Measurements from ENCODE around the gene SLC37A4. TPM values are rescaled to one million over a fixed set of nuclear protein-coding genes. Genes with fewer than 3 reads are reported as not detected.
A peak's percentile ranks its signal among the peaks of the same experiment; 100 is the strongest.

Gene SLC37A4
- polyA plus RNA-seq, 1 donor (not counting 4 experiments of a cell fraction or from before 2014, with no cell fraction given), result 20.2 TPM

GRCh38 chr11:119055901-119056300 is 25.2 kb upstream of the SLC37A4 start:
- Histone ChIP-seq H2AFZ (ENCODE audit: control insufficient read depth, low read length) (no peak overlapping the region), H4K20me1 (ENCODE audit: control insufficient read depth, extremely low read depth, insufficient read depth, low read length) (peaks cover 4% of the 10 kb centered on the region), H3K79me2 (ENCODE audit: control insufficient read depth, insufficient read depth, low read length) (peaks cover 39% of the 10 kb centered on the region), H3K27me3 (ENCODE audit: control insufficient read depth, extremely low read depth, insufficient read depth, low read length) (no peaks in the 10 kb centered on the region), H3K9me3 (ENCODE audit: control insufficient read depth, low read depth, low read length) (no peaks in the 10 kb centered on the region), H3K36me3 (ENCODE audit: control insufficient read depth in 2 of 2, extremely low read depth in 1 of 2, insufficient read depth in 2 of 2, low read length in 2 of 2) (peaks cover 38 to 43% of the 10 kb centered on the region in 2 experiments), H3K27ac (ENCODE audit: control insufficient read depth, insufficient read depth, low read length) (peak overlapping the region; percentile 77), H3K4me3 (ENCODE audit: control insufficient read depth in 2 of 3, extremely low read depth in 1 of 3, insufficient read depth in 2 of 3, low read depth in 1 of 3, low read length in 3 of 3) (peak overlapping the region; percentile 76 to 92 (median 77)), H3K9ac (ENCODE audit: control insufficient read depth, extremely low read depth, insufficient read depth, low read length) (peak overlapping the region; percentile 87), H3K4me1 (ENCODE audit: control insufficient read depth, extremely low read depth, insufficient read depth, low read length) (peaks cover 16% of the 10 kb centered on the region), H3K4me2 (ENCODE audit: control insufficient read depth, extremely low read depth, insufficient read depth, low read depth, low read length) (peak overlapping the region; percentile 89), H3K9me1 (ENCODE audit: control insufficient read depth, extremely low read depth, insufficient read depth, low read length) (no peaks in the 10 kb centered on the region)
- DNase-seq (ENCODE audit: low read depth, low spot score) (no peak), FAIRE-seq (no peak)
- dilution Hi-C loops (cut with MboI; ENCODE audit: extremely low pct_ligation_motif_present, low sequenced_read_pairs), result no loop called here
- TF ChIP-seq EZH2 (IDR thresholded peaks at IDR 0.05; ENCODE audit: low read length) (no peak), CTCF (optimal IDR thresholded peaks at IDR 0.05 in 1 of 3, IDR thresholded peaks at IDR 0.05 in 1 of 3, conservative IDR thresholded peaks at IDR 0.05 in 1 of 3; ENCODE audit: extremely low read depth in 1 of 3, insufficient read depth in 2 of 3, low read length in 3 of 3) (peak in 1 of 3 experiments; percentile 44)

GRCh38 chr11:119054418-119054817 is 23.7 kb upstream of the SLC37A4 start:
- no peak for FAIRE-seq

More at GRCh38 chr11:119054418-119054817, 23.7 kb upstream of the SLC37A4 start:
- no peak overlapping the region for H3K4me2 ChIP-seq (ENCODE audit: control insufficient read depth, extremely low read depth, insufficient read depth, low read depth, low read length)
- dilution Hi-C loops (cut with MboI; ENCODE audit: extremely low pct_ligation_motif_present, low sequenced_read_pairs), result no loop called here
- no peaks in the 10 kb centered on the region for H3K27me3 ChIP-seq (ENCODE audit: control insufficient read depth, extremely low read depth, insufficient read depth, low read length)
- no peak overlapping the region for H3K27ac ChIP-seq (ENCODE audit: control insufficient read depth, insufficient read depth, low read length)
- peaks cover 46 to 56% of the 10 kb centered on the region in 2 experiments for H3K36me3 ChIP-seq (ENCODE audit: control insufficient read depth in 2 of 2, extremely low read depth in 1 of 2, insufficient read depth in 2 of 2, low read length in 2 of 2)
- H4K20me1 ChIP-seq (ENCODE audit: control insufficient read depth, extremely low read depth, insufficient read depth, low read length), result peaks cover 4% of the 10 kb centered on the region
- no peaks in the 10 kb centered on the region for H3K9me3 ChIP-seq (ENCODE audit: control insufficient read depth, low read depth, low read length)
- DNase-seq (ENCODE audit: low read depth, low spot score), result no peak
- no peak overlapping the region for H2AFZ ChIP-seq (ENCODE audit: control insufficient read depth, low read length)
- peaks cover 16% of the 10 kb centered on the region for H3K4me1 ChIP-seq (ENCODE audit: control insufficient read depth, extremely low read depth, insufficient read depth, low read length)
- H3K9ac ChIP-seq (ENCODE audit: control insufficient read depth, extremely low read depth, insufficient read depth, low read length), result no peak overlapping the region
- H3K79me2 ChIP-seq (ENCODE audit: control insufficient read depth, insufficient read depth, low read length), result peaks cover 39% of the 10 kb centered on the region
- TF ChIP-seq EZH2 (IDR thresholded peaks at IDR 0.05; ENCODE audit: low read length) (no peak), CTCF (optimal IDR thresholded peaks at IDR 0.05 in 1 of 3, IDR thresholded peaks at IDR 0.05 in 1 of 3, conservative IDR thresholded peaks at IDR 0.05 in 1 of 3; ENCODE audit: extremely low read depth in 1 of 3, insufficient read depth in 2 of 3, low read length in 3 of 3) (no peak)
- H3K4me3 ChIP-seq (ENCODE audit: control insufficient read depth in 2 of 3, extremely low read depth in 1 of 3, insufficient read depth in 2 of 3, low read depth in 1 of 3, low read length in 3 of 3), result no peak overlapping the region
- H3K9me1 ChIP-seq (ENCODE audit: control insufficient read depth, extremely low read depth, insufficient read depth, low read length), result no peaks in the 10 kb centered on the region
